ENCODE measurements around the gene WFIKKN1. TPM values are rescaled to one million over a fixed set of nuclear protein-coding genes. Genes with fewer than 3 reads are reported as not detected.

WFIKKN1 gene
- total RNA-seq, 1 experiment from 2014 or later: 0.47 TPM

DNA sequence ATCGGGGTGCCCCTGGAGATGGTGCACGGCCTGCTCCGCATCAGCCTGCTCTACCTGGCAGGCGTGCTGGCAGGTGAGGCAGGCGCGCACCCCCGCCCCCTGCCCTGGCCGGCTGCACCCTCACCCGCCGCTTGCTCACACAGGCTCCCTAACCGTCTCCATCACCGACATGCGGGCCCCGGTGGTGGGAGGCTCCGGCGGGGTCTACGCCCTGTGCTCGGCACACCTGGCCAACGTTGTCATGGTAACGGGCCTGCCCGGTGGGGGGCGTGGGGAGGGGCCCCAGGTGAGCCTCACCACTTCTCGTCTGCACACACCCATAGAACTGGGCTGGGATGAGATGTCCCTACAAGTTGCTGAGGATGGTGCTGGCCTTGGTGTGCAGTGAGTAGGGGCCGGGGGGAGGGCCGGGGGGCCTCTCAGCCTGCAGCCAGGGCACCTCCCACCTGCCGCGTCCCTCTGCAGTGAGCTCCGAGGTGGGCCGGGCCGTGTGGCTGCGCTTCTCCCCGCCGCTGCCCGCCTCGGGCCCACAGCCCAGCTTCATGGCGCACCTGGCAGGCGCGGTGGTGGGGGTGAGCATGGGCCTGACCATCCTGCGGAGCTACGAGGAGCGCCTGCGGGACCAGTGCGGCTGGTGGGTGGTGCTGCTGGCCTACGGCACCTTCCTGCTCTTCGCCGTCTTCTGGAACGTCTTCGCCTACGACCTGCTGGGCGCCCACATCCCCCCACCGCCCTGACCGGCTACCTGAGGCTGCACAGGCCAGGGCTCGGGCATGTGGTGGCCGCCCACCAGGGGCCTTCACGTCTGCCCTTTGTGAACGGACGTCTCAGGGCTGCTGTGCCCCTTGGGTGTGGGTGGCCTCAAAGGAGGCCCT, 46.8 kb downstream of the WFIKKN1 start:
- H3K4me1 ChIP-seq (ENCODE audit: control insufficient read depth in 1 of 2, insufficient read depth in 2 of 2, low read length in 2 of 2): peaks cover 5 to 27% of the 10 kb centered on the region in 2 experiments; a peak in 3 of 4 replicates

More for the DNA sequence above, 46.8 kb downstream of the WFIKKN1 start:
- intact Hi-C loops (cut with micrococcal nuclease): no loop called here
- no peak overlapping the region for H3K9ac ChIP-seq (ENCODE audit: low read length)
- H3K79me2 ChIP-seq (ENCODE audit: insufficient read depth, low read length): peaks cover 21% of the 10 kb centered on the region
- H3K9me3 ChIP-seq (ENCODE audit: control insufficient read depth in 1 of 2, insufficient read depth in 1 of 2, low read depth in 1 of 2, low read length in 2 of 2): no peaks in the 10 kb centered on the region
- H3K27ac ChIP-seq (ENCODE audit: low read depth, low read length): no peak overlapping the region
- no peak overlapping the region for H3K4me3 ChIP-seq (replicated peaks in 1 of 2; ENCODE audit: low read depth in 1 of 2, low read length in 2 of 2)
- H3K36me3 ChIP-seq (ENCODE audit: control insufficient read depth in 1 of 2, insufficient read depth in 2 of 2, low read length in 2 of 2): peaks cover 0 to 19% of the 10 kb centered on the region in 2 experiments; a peak in 2 of 4 replicates
- ChIA-PET POLR2A (no interaction called here), CTCF (no interaction called here), RAD21 (ENCODE audit: low non-redundant PET in 1 of 2, low total read pairs in 2 of 2, uncharacterized antibody in 2 of 2, unreplicated experiment in 2 of 2) (no interaction called here)
- TF ChIP-seq TCF7L2 (IDR thresholded peaks at IDR 0.05; ENCODE audit: borderline replicate concordance, extremely low read depth, insufficient read depth, insufficient read length) (no peak), POLR2AphosphoS5 (IDR thresholded peaks at IDR 0.05; ENCODE audit: low read depth, low read length) (no peak), RAD21 (IDR thresholded peaks at IDR 0.05; ENCODE audit: low read depth) (no peak), CTCF (IDR thresholded peaks at IDR 0.05 in 2 of 3, conservative IDR thresholded peaks at IDR 0.05 in 1 of 3; ENCODE audit: borderline replicate concordance in 1 of 3, insufficient read depth in 1 of 3, low read depth in 2 of 3, low read length in 2 of 3) (no peak), ZFX (IDR thresholded peaks at IDR 0.05) (no peak), POLR2A (IDR thresholded peaks at IDR 0.05; ENCODE audit: borderline replicate concordance, extremely low read depth, insufficient read depth, insufficient read length) (no peak), FOSL1 (IDR thresholded peaks at IDR 0.05; ENCODE audit: low read depth) (no peak), JUND (IDR thresholded peaks at IDR 0.05) (no peak), SIN3A (IDR thresholded peaks at IDR 0.05; ENCODE audit: low read depth) (no peak), EZH2 (IDR thresholded peaks at IDR 0.05) (no peak), EGR1 (IDR thresholded peaks at IDR 0.05; ENCODE audit: low read depth) (no peak), SRF (IDR thresholded peaks at IDR 0.05; ENCODE audit: low read depth) (no peak), ZNF274 (IDR thresholded peaks at IDR 0.05; ENCODE audit: low read depth, low read length) (no peak), CEBPB (IDR thresholded peaks at IDR 0.05; ENCODE audit: low read depth) (no peak), ZBTB33 (IDR thresholded peaks at IDR 0.05; ENCODE audit: extremely low read depth, insufficient replicate concordance, low read length) (no peak), CBX3 (IDR thresholded peaks at IDR 0.05; ENCODE audit: low read depth) (no peak), ELF1 (IDR thresholded peaks at IDR 0.05; ENCODE audit: borderline replicate concordance, low read depth) (no peak), YY1 (IDR thresholded peaks at IDR 0.05; ENCODE audit: extremely low read depth, insufficient replicate concordance, low read depth, low read length) (no peak)
- TF ChIP-seq, protein P1, sequence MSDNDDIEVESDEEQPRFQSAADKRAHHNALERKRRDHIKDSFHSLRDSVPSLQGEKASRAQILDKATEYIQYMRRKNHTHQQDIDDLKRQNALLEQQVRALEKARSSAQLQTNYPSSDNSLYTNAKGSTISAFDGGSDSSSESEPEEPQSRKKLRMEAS (IDR thresholded peaks at IDR 0.05): no peak
- TF ChIP-seq, protein P2, sequence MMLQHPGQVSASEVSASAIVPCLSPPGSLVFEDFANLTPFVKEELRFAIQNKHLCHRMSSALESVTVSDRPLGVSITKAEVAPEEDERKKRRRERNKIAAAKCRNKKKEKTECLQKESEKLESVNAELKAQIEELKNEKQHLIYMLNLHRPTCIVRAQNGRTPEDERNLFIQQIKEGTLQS (IDR thresholded peaks at IDR 0.05): no peak
- no peaks in the 10 kb centered on the region for H3K27me3 ChIP-seq (ENCODE audit: insufficient read depth, low read length)
- ATAC-seq: no peak
- no peak overlapping the region for H2AFZ ChIP-seq (ENCODE audit: low read depth, low read length, poor library complexity, severe bottlenecking)
- H3K4me2 ChIP-seq (ENCODE audit: low read length): no peak overlapping the region
- H4K20me1 ChIP-seq (ENCODE audit: insufficient read depth): no peaks in the 10 kb centered on the region
- no peaks in the 10 kb centered on the region for H3K9me2 ChIP-seq (ENCODE audit: insufficient read depth)
- no peak for DNase-seq (ENCODE audit: low read depth, low spot score)
- BruUV-seq (replicated peaks): no TSS peak
